K562 (cell line): ENCODE data around the gene RBM17. TPM values are rescaled to one million over a fixed set of nuclear protein-coding genes. Genes with fewer than 3 reads are reported as not detected.

Source experiments
- ATAC-seq: fragments of 200-7000 bp; cut with Tn5 transposase; 3 replicates; pipeline ENCODE4 v1.9.1; 2020; ENCODE audit warnings: moderate library complexity
- BruUV-seq: library from RNA; stranded (reverse); fragments of 400-500 nt; replicated peaks from 2 replicates; lab custom pipeline; 2021; lab: Mats Ljungman, UMichigan
- CTCF ChIA-PET: fragments of 300-600 bp; formaldehyde crosslinking; extraction: SDS; loops from one replicate; lab custom pipeline; 2021; ENCODE audit warnings: low intra/inter-chr PET ratio; lab: Yijun Ruan, JAX
- POLR2A ChIA-PET: fragments of 300-600, 350-650 bp; sonication (Branson Sonifier 250); formaldehyde crosslinking; extraction: SDS; loops from one replicate; lab custom pipeline; 2021; ENCODE audit warnings: antibody characterized with exemption, inconsistent platforms; lab: Yijun Ruan, JAX
- DNase-seq, 4 experiments: peaks; one replicate each; pipeline versions ENCODE4 v3.0.0 to v3.0.0-alpha.2; 2011 to 2018; ENCODE audit warnings: low spot score in 3 of 4, mixed read lengths in 3 of 4; ENCODE audit errors: extremely low read depth in 1 of 4
- FAIRE-seq: peaks from 2 replicates; lab custom pipeline; 2011; peaks lifted over from hg19 to GRCh38; lab: Jason Lieb, UNC
- H2AFZ ChIP-seq: 2 replicates; pipeline ENCODE4 v1.6.0; 2011; ENCODE audit warnings: low read depth, low read length, control low read depth, inconsistent platforms
- H3K27ac ChIP-seq: fragments of 200-600 bp; 3 replicates; pipeline ENCODE4 v1.8.0; 2011; ENCODE audit warnings: low read depth, mild to moderate bottlenecking, control low read depth, inconsistent platforms, low read length, moderate library complexity, mixed read lengths; ENCODE audit errors: extremely low read depth
- H3K27me3 ChIP-seq, 2 experiments: fragments of 300-600 bp in 1 of 2; 2 replicates in 1 of 2; 3 replicates in 1 of 2; pipeline versions ENCODE4 v1.6.0 to v1.8.0; 2011; ENCODE audit warnings: inconsistent platforms in 2 of 2, low read length in 2 of 2, mild to moderate bottlenecking in 1 of 2, mixed read lengths in 1 of 2, moderate library complexity in 1 of 2; ENCODE audit not compliant: control insufficient read depth in 2 of 2, insufficient read depth in 2 of 2
- H3K36me3 ChIP-seq: fragments of 300-600 bp; 3 replicates; pipeline ENCODE4 v1.8.0; 2011; ENCODE audit warnings: mild to moderate bottlenecking, low read length, inconsistent platforms; ENCODE audit not compliant: control insufficient read depth, insufficient read depth
- H3K4me1 ChIP-seq, 2 experiments: fragments of 200-600 bp in 1 of 2; replicated peaks in 1 of 2; 2 replicates in 1 of 2; 3 replicates in 1 of 2; pipeline versions ENCODE4 v1.5.1 to v1.8.0; 2011; ENCODE audit warnings: inconsistent platforms in 2 of 2, low read length in 2 of 2, mild to moderate bottlenecking in 1 of 2, mixed read lengths in 1 of 2, moderate library complexity in 1 of 2; ENCODE audit not compliant: control insufficient read depth in 2 of 2, insufficient read depth in 2 of 2
- H3K4me2 ChIP-seq: 2 replicates; pipeline ENCODE4 v1.6.1; 2011; ENCODE audit warnings: low read length, control low read depth, inconsistent platforms, mixed read lengths; ENCODE audit not compliant: insufficient read depth
- H3K4me3 ChIP-seq: fragments of 200-600 bp; sonication (generic), shearing (Covaris generic); 2 replicates; pipeline ENCODE4 v1.5.1; 2016; ENCODE audit warnings: control low read depth, inconsistent platforms
- H3K79me2 ChIP-seq: fragments of 200-600 bp; 3 replicates; pipeline ENCODE4 v1.8.0; 2011; ENCODE audit warnings: low read length, inconsistent platforms; ENCODE audit not compliant: control insufficient read depth, insufficient read depth
- H3K9ac ChIP-seq, 2 experiments: 2 replicates each; pipeline versions ENCODE4 v1.6.0 to v1.6.1; 2011; ENCODE audit warnings: low read depth in 2 of 2, low read length in 2 of 2, control low read depth in 1 of 2, inconsistent platforms in 1 of 2, mild to moderate bottlenecking in 1 of 2, mixed read lengths in 1 of 2; ENCODE audit not compliant: insufficient read depth in 1 of 2
- H3K9me1 ChIP-seq: one replicate; pipeline ENCODE4 v1.6.0; 2011; ENCODE audit warnings: inconsistent platforms, mild to moderate bottlenecking, low read length, moderate library complexity; ENCODE audit not compliant: control insufficient read depth, insufficient read depth
- H3K9me3 ChIP-seq: replicated peaks from 2 replicates; pipeline ENCODE4 v1.5.1; 2011; ENCODE audit warnings: low read depth, low read length, inconsistent platforms; ENCODE audit not compliant: control insufficient read depth, insufficient read depth
- H4K20me1 ChIP-seq: replicated peaks from 2 replicates; pipeline ENCODE4 v1.6.1; 2011; ENCODE audit warnings: low read length, inconsistent platforms, mixed read lengths; ENCODE audit not compliant: control insufficient read depth, insufficient read depth
- CXXC5 ChIP-seq: fragments of 250-450 bp; sonication (Bioruptor Pico); IDR thresholded peaks from 2 replicates; pipeline ENCODE4 v1.8.0; 2022; ENCODE audit warnings: inconsistent platforms, mild to moderate bottlenecking, moderate library complexity
- MIER1 ChIP-seq: fragments of 450-650 bp; IDR thresholded peaks from 2 replicates; pipeline ENCODE4 v1.6.1; 2016; ENCODE audit warnings: antibody characterized with exemption, mild to moderate bottlenecking, low read depth
- POLR2AphosphoS2 ChIP-seq: IDR thresholded peaks from 2 replicates; pipeline ENCODE4 v1.6.1; 2012; ENCODE audit warnings: low read length, improper control_type of control experiment
- RAD21 ChIP-seq, 2 experiments: fragments of 250-450 bp in 1 of 2; fragments of 450-650 bp in 1 of 2; sonication (Bioruptor Pico) in 1 of 2; formaldehyde crosslinking in 1 of 2; IDR thresholded peaks in 1 of 2; conservative IDR thresholded peaks in 1 of 2; 2 replicates each; pipeline versions ENCODE4 v1.4.0 to v1.8.0; 2020 to 2022; ENCODE audit warnings: mild to moderate bottlenecking in 2 of 2, moderate library complexity in 1 of 2
- WGBS: fragments of 100-300 bp; shearing (Covaris generic); methylation state at CpG from one replicate; pipeline ENCODE4 v1.1.6; 2016; ENCODE audit warnings: low coverage, mixed read lengths; ENCODE audit not compliant: insufficient coverage; ENCODE audit errors: missing lambda C conversion rate; 5-methylcytosine and 5-hydroxymethylcytosine counted together
- in situ Hi-C: fragments of 300-500 bp; cut with MboI; formaldehyde crosslinking; loops from 4 replicates; pipeline ENCODE4 v1.15.0; 2018; ENCODE audit warnings: inconsistent platforms, mixed read lengths
- intact Hi-C: fragments of 100-400 bp; cut with micrococcal nuclease; formaldehyde crosslinking; loops from 2 replicates; pipeline ENCODE4 v1.14.2; 2022
- polyA plus RNA-seq, 8 experiments: library from polyadenylated mRNA; depleted of rRNA in 4 of 8; stranded (reverse) in 5 of 8; unstranded in 3 of 8; fragments of >200 nt; fragmentation: Nextera tagmentation in 2 of 8; fragmentation: Illumina TruSeq in 1 of 8; extraction: Ambion mirVana in 2 of 8; extraction: Trizol in 1 of 8; gene quantifications; 2 replicates each; pipeline versions ENCODE4 v1.2.1 to v1.2.3, GENCODE V29; 2011 to 2014; ENCODE audit warnings: inconsistent platforms in 1 of 8, missing spikeins in 1 of 8
- total RNA-seq, 7 experiments: library from RNA; depleted of rRNA in 6 of 7; stranded (reverse); fragments of >200 nt in 6 of 7; fragmentation: Illumina TruSeq in 2 of 7; extraction: Trizol in 2 of 7; gene quantifications; 2 replicates each; pipeline versions ENCODE4 v1.2.1 to v1.2.3, GENCODE V29; 2011 to 2021; ENCODE audit warnings: low replicate concordance in 1 of 7
- TF ChIP-seq, protein P1 (sequence below), 3 experiments: IDR thresholded peaks in 2 of 3; conservative IDR thresholded peaks in 1 of 3; 2 replicates each; pipeline ENCODE4 v1.5.1; 2011 to 2012; ENCODE audit warnings: low read length in 3 of 3, mild to moderate bottlenecking in 3 of 3, control low read depth in 2 of 3, improper control_type of control experiment in 1 of 3, inconsistent platforms in 1 of 3, low read depth in 1 of 3, mixed read lengths in 1 of 3, moderate library complexity in 1 of 3; ENCODE audit not compliant: insufficient read depth in 2 of 3
- TF ChIP-seq, protein P2 (sequence below): fragments of 450-650 bp; formaldehyde crosslinking; IDR thresholded peaks from 2 replicates; pipeline ENCODE4 v1.4.0; 2020; ENCODE audit warnings: mild to moderate bottlenecking, moderate library complexity
- TF ChIP-seq, protein P3 (sequence below), 2 experiments: fragments of 450-650 bp; formaldehyde crosslinking in 1 of 2; IDR thresholded peaks; 2 replicates each; pipeline versions ENCODE4 v1.4.0 to v1.6.1; 2014 to 2020; ENCODE audit warnings: mild to moderate bottlenecking in 2 of 2, borderline replicate concordance in 1 of 2, low read depth in 1 of 2

RBM17 gene
- total and polyA plus RNA-seq, 9 of the 15 experiments (the other 6 are each of a cell fraction or from before 2014, with no cell fraction given), result 23.6 to 217 (median 124) TPM

DNA sequence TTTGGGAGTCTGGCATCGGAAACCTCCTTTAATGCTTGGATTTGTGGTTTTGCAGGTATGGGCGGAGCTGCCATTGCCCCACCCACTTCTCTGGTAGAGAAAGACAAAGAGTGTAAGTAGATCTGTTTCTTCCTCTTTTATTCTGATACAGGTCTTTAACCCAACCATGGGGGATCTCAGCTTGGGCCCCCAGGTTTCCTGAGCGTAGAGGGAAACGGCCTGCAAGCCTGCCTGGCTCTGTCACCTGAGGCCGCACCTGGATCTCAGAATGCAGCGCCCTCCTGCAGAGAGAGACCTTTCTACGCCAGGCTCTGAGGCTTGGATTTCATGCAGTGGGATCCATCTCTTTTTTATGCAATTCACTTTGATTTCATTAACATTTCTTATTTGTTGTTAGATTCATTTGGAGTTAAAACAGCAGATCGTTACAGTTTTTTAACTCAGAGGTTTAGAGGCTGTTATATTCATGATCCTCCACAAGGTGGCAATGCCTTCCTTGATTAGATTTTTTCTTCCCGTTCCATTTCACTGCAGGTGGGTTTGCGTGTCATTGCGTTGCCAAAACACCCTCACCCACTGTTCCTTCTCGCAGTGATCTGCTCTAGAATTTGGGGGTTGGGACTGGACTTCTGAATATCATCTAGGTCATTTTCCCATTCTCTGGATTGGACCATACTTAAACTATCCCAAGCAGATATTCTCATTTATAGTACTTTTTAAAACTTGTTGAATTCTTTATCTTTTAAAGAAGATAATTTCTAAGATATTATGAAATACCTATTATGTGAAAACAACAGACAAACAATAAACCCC is 20.0 kb downstream of the RBM17 start:
- peaks cover 96% of the 10 kb centered on the region for H3K36me3 ChIP-seq
- no peaks in the 10 kb centered on the region for H3K9me1 ChIP-seq
- intact Hi-C loops, result loop anchor here (1.0 to 5.0 kb wide), 3 partner anchors 43 to 292 kb away; partner anchors contain the start of gene PFKFB3
- CTCF ChIA-PET, result interaction anchor here (0.8 to 3.5 kb wide), 5 partner anchors 43 to 298 kb away, joined by 4 to 37 read pairs (median 5); partner anchors contain the start of gene PFKFB3
- H2AFZ ChIP-seq, result no peak overlapping the region
- no peaks in the 10 kb centered on the region; a peak in 1 of 5 replicates for H3K4me1 ChIP-seq
- no peaks in the 10 kb centered on the region for H4K20me1 ChIP-seq
- no peaks in the 10 kb centered on the region for H3K9me3 ChIP-seq
- H3K4me3 ChIP-seq, result no peak overlapping the region
- H3K9ac ChIP-seq, result no peak overlapping the region
- peak; percentile 50 to 61 (median 53) for DNase-seq
- WGBS, result 63% methylated on average over 12 of the region's 12 CpGs
- no peak overlapping the region for H3K4me2 ChIP-seq
- H3K27ac ChIP-seq, result no peak overlapping the region
- no TSS peak for BruUV-seq
- peak; percentile 92 for FAIRE-seq
- H3K27me3 ChIP-seq, result no peaks in the 10 kb centered on the region
- in situ Hi-C loops, result loop anchor here (25.0 kb wide), 1 partner anchor 553 kb away; no protein-coding TSS in a partner anchor
- POLR2A ChIA-PET, result no interaction called here
- ATAC-seq, result peak; percentile 64
- peaks cover 8% of the 10 kb centered on the region for H3K79me2 ChIP-seq
- TF ChIP-seq MIER1, result no peak
- TF ChIP-seq, protein P1, sequence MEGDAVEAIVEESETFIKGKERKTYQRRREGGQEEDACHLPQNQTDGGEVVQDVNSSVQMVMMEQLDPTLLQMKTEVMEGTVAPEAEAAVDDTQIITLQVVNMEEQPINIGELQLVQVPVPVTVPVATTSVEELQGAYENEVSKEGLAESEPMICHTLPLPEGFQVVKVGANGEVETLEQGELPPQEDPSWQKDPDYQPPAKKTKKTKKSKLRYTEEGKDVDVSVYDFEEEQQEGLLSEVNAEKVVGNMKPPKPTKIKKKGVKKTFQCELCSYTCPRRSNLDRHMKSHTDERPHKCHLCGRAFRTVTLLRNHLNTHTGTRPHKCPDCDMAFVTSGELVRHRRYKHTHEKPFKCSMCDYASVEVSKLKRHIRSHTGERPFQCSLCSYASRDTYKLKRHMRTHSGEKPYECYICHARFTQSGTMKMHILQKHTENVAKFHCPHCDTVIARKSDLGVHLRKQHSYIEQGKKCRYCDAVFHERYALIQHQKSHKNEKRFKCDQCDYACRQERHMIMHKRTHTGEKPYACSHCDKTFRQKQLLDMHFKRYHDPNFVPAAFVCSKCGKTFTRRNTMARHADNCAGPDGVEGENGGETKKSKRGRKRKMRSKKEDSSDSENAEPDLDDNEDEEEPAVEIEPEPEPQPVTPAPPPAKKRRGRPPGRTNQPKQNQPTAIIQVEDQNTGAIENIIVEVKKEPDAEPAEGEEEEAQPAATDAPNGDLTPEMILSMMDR (IDR thresholded peaks at IDR 0.05 in 2 of 3, conservative IDR thresholded peaks at IDR 0.05 in 1 of 3; ENCODE audit: insufficient read depth in 2 of 3, low read depth in 1 of 3, low read length in 3 of 3), result peak; percentile 48 to 74 (median 59); a peak in 5 of 6 replicates
- TF ChIP-seq, protein P2, sequence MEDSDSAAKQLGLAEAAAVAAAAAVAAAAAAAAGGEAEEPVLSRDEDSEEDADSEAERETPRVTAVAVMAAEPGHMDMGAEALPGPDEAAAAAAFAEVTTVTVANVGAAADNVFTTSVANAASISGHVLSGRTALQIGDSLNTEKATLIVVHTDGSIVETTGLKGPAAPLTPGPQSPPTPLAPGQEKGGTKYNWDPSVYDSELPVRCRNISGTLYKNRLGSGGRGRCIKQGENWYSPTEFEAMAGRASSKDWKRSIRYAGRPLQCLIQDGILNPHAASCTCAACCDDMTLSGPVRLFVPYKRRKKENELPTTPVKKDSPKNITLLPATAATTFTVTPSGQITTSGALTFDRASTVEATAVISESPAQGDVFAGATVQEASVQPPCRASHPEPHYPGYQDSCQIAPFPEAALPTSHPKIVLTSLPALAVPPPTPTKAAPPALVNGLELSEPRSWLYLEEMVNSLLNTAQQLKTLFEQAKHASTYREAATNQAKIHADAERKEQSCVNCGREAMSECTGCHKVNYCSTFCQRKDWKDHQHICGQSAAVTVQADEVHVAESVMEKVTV (CRISPR knock-in tag), result peak; percentile 67
- TF ChIP-seq, protein P3, sequence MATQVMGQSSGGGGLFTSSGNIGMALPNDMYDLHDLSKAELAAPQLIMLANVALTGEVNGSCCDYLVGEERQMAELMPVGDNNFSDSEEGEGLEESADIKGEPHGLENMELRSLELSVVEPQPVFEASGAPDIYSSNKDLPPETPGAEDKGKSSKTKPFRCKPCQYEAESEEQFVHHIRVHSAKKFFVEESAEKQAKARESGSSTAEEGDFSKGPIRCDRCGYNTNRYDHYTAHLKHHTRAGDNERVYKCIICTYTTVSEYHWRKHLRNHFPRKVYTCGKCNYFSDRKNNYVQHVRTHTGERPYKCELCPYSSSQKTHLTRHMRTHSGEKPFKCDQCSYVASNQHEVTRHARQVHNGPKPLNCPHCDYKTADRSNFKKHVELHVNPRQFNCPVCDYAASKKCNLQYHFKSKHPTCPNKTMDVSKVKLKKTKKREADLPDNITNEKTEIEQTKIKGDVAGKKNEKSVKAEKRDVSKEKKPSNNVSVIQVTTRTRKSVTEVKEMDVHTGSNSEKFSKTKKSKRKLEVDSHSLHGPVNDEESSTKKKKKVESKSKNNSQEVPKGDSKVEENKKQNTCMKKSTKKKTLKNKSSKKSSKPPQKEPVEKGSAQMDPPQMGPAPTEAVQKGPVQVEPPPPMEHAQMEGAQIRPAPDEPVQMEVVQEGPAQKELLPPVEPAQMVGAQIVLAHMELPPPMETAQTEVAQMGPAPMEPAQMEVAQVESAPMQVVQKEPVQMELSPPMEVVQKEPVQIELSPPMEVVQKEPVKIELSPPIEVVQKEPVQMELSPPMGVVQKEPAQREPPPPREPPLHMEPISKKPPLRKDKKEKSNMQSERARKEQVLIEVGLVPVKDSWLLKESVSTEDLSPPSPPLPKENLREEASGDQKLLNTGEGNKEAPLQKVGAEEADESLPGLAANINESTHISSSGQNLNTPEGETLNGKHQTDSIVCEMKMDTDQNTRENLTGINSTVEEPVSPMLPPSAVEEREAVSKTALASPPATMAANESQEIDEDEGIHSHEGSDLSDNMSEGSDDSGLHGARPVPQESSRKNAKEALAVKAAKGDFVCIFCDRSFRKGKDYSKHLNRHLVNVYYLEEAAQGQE (IDR thresholded peaks at IDR 0.05; ENCODE audit: borderline replicate concordance), result peak; percentile 68
- TF ChIP-seq, protein P3 (CRISPR knock-in tag; IDR thresholded peaks at IDR 0.05; ENCODE audit: low read depth), result no peak
- TF ChIP-seq POLR2AphosphoS2, result 0 out of 2 replicates have a peak, but pooled peaks have one; percentile 46
- TF ChIP-seq CXXC5, result 0 out of 2 replicates have a peak, but pooled peaks have one; percentile 10
- TF ChIP-seq RAD21 (CRISPR knock-in tag; conservative IDR thresholded peaks at IDR 0.05 in 1 of 2, IDR thresholded peaks at IDR 0.05 in 1 of 2), result peak; percentile 77
